CD14-positive monocyte (primary cell): ENCODE results near the gene ACSF3. TPM values are rescaled to one million over a fixed set of nuclear protein-coding genes. Genes with fewer than 3 reads are reported as not detected.

ENCODE experiments used
- DNase-seq, 3 donors: peaks; one replicate each; pipeline ENCODE4 v3.0.0-alpha.2; 2011 to 2022
- H2AFZ ChIP-seq: 2 replicates; pipeline ENCODE4 v1.6.0; 2012; ENCODE audit warnings: mild to moderate bottlenecking, low read depth, low read length, inconsistent platforms; ENCODE audit not compliant: insufficient read depth, poor library complexity, severe bottlenecking
- H3K27ac ChIP-seq, 2 donors: 1 replicate in 1 of 2; 2 replicates in 1 of 2; pipeline ENCODE4 v1.5.1; 2012 to 2013; ENCODE audit warnings: low read length in 2 of 2, control low read depth in 1 of 2, inconsistent platforms in 1 of 2, low read depth in 1 of 2, mild to moderate bottlenecking in 1 of 2
- H3K27me3 ChIP-seq, 2 donors: one replicate each; pipeline versions ENCODE4 v1.6.0 to v1.6.1; 2011 to 2013; ENCODE audit warnings: low read length in 2 of 2; ENCODE audit not compliant: control insufficient read depth in 2 of 2, insufficient read depth in 2 of 2
- H3K36me3 ChIP-seq, 2 donors: replicated peaks in 1 of 2; 1 replicate in 1 of 2; 2 replicates in 1 of 2; pipeline versions ENCODE4 v1.5.1 to v1.6.1; 2012 to 2013; ENCODE audit warnings: low read length in 2 of 2, control low read depth in 1 of 2, inconsistent platforms in 1 of 2, mild to moderate bottlenecking in 1 of 2; ENCODE audit not compliant: insufficient read depth in 2 of 2, control insufficient read depth in 1 of 2
- H3K4me1 ChIP-seq, 2 donors: 1 replicate in 1 of 2; 2 replicates in 1 of 2; pipeline versions ENCODE4 v1.5.1 to v1.6.1; 2012 to 2013; ENCODE audit warnings: low read length in 2 of 2, control low read depth in 1 of 2, inconsistent platforms in 1 of 2, mild to moderate bottlenecking in 1 of 2, moderate library complexity in 1 of 2; ENCODE audit not compliant: insufficient read depth in 2 of 2, control insufficient read depth in 1 of 2
- H3K4me2 ChIP-seq: replicated peaks from 2 replicates; pipeline ENCODE3; 2012; ENCODE audit warnings: low read length, moderate library complexity, mild to moderate bottlenecking; ENCODE audit not compliant: poor library complexity, severe bottlenecking; ENCODE audit errors: extremely low read depth
- H3K4me3 ChIP-seq, 3 experiments: fragments of 200-600 bp in 1 of 3; sonication (generic) in 1 of 3; replicated peaks in 1 of 3; 1 replicate in 2 of 3; 2 replicates in 1 of 3; pipeline ENCODE4 v1.5.1; 2011 to 2013; ENCODE audit warnings: low read length in 3 of 3, mild to moderate bottlenecking in 3 of 3, control low read depth in 2 of 3, low read depth in 2 of 3, inconsistent platforms in 1 of 3, moderate library complexity in 1 of 3
- H3K79me2 ChIP-seq: 2 replicates; pipeline ENCODE4 v1.6.0; 2012; ENCODE audit warnings: mild to moderate bottlenecking, control low read depth, inconsistent platforms, low read length, moderate library complexity; ENCODE audit not compliant: insufficient read depth
- H3K9ac ChIP-seq: 2 replicates; pipeline ENCODE4 v1.6.0; 2017; ENCODE audit warnings: low read length, mild to moderate bottlenecking; ENCODE audit not compliant: insufficient read depth, poor library complexity, severe bottlenecking
- H3K9me3 ChIP-seq, 2 donors: replicated peaks in 1 of 2; 1 replicate in 1 of 2; 2 replicates in 1 of 2; pipeline versions ENCODE4 v1.5.1 to v1.6.1; 2012 to 2013; ENCODE audit warnings: low read length in 2 of 2, control low read depth in 1 of 2; ENCODE audit not compliant: control insufficient read depth in 1 of 2, insufficient read depth in 1 of 2
- H4K20me1 ChIP-seq: 2 replicates; pipeline ENCODE4 v1.6.0; 2012; ENCODE audit warnings: mild to moderate bottlenecking, low read length, control low read depth, moderate library complexity; ENCODE audit not compliant: insufficient read depth
- H3K27ac Mint-ChIP-seq, 7 donors: one replicate each; pipeline ENCODE4 v1.8.0; 2020; ENCODE audit warnings: mild to moderate bottlenecking in 7 of 7, mixed read lengths in 7 of 7, moderate library complexity in 6 of 7, inconsistent platforms in 2 of 7
- H3K27me3 Mint-ChIP-seq, 3 donors: one replicate each; pipeline ENCODE4 v1.8.0; 2021 to 2022; ENCODE audit warnings: low read depth in 3 of 3, mild to moderate bottlenecking in 3 of 3, mixed read lengths in 3 of 3, moderate library complexity in 3 of 3, inconsistent platforms in 1 of 3
- H3K36me3 Mint-ChIP-seq, 2 donors: one replicate each; pipeline ENCODE4 v1.8.0; 2020; ENCODE audit warnings: mixed read lengths in 2 of 2, inconsistent platforms in 1 of 2, mild to moderate bottlenecking in 1 of 2
- H3K4me1 Mint-ChIP-seq: one replicate; pipeline ENCODE4 v1.8.0; 2020; ENCODE audit warnings: mild to moderate bottlenecking, mixed read lengths
- H3K4me3 Mint-ChIP-seq, 2 donors: one replicate each; pipeline ENCODE4 v1.8.0; 2020; ENCODE audit warnings: mild to moderate bottlenecking in 2 of 2, mixed read lengths in 2 of 2, moderate library complexity in 1 of 2
- H3K9me3 Mint-ChIP-seq, 7 donors: one replicate each; pipeline ENCODE4 v1.8.0; 2020 to 2022; ENCODE audit warnings: mixed read lengths in 7 of 7, mild to moderate bottlenecking in 6 of 7, moderate library complexity in 6 of 7, inconsistent platforms in 2 of 7
- WGBS: methylation state at CpG from one replicate; pipeline ENCODE4 v1.1.5; 2013; ENCODE audit warnings: missing lambda C conversion rate; ENCODE audit not compliant: insufficient coverage; 5-methylcytosine and 5-hydroxymethylcytosine counted together
- intact Hi-C, 2 donors: fragments of 100-400 bp; cut with micrococcal nuclease; formaldehyde crosslinking; loops; one replicate each; pipeline versions ENCODE4 v1.15.0 to v1.15.1; 2023
- polyA plus RNA-seq, 3 donors: library from polyadenylated mRNA; depleted of rRNA in 1 of 3; unstranded in 2 of 3; stranded (reverse) in 1 of 3; fragments of 300-500 nt in 2 of 3; fragments of >200 nt in 1 of 3; fragmentation: Illumina TruSeq in 2 of 3; gene quantifications; 1 replicate in 2 of 3; 2 replicates in 1 of 3; pipeline ENCODE4 v1.2.3, GENCODE V29; 2012 to 2021
- TF ChIP-seq, protein P1 (sequence below): fragments of 200-600 bp; IDR thresholded peaks from one replicate; pipeline ENCODE4 v1.8.0; 2022; ENCODE audit warnings: antibody characterized with exemption, mild to moderate bottlenecking

The ACSF3 gene
- polyA plus RNA-seq, 3 donors, result 23.5 to 26.7 (median 26.4) TPM

DNA sequence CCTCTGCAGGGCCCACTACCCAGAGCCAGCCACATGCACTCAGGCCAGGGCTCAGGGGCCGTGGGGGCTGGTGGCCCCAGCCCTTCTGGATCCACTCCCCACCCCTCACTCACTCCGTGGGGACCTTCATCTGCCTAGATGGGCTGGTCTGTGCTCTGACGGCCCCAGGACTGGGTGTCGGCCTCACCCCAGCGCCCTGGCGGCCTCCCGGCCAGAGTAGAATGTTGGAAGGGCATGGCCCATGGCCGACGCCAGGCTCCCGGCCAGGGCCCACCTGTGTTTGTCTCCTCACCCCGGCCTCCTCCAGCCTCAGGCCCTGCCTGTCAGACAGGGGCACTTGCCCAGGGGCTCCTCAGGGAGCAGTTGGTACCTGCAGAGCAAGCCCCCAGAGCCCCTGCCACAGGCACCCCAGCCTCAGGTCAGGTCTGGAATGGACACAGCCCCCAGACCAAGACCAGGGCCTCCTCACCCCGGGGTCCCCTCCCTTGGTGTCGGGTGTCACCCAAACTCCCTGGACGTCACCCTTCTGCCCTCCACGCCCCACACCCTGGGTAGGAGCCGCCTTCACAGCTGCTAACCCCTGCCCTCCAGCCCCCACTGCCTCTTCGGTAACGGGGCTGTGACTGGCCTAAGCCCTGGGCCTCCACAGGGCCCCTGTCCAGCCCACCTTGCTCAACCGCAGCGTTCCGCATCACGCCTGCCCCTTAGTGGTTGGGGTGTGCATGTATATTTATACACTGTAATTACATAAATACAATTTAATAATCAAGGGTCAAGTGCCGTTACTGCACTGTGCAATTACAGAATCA lies 74.9 kb downstream of the ACSF3 start:
- Mint-ChIP-seq H3K27me3 (peaks cover 8 to 57% (median 24%) of the 10 kb centered on the region in 3 donors), H3K27ac (peak overlapping the region in 1 of 7 donors; percentile 30), H3K4me1 (peaks cover 6% of the 10 kb centered on the region), H3K36me3 (no peaks in the 10 kb centered on the region), H3K9me3 (peaks cover 0 to 4% (median 0%) of the 10 kb centered on the region in 7 donors), H3K4me3 (no peak overlapping the region)
- Histone ChIP-seq H3K9ac (no peak overlapping the region), H3K27ac (no peak overlapping the region), H3K9me3 (no peaks in the 10 kb centered on the region), H3K4me1 (peaks cover 18 to 24% of the 10 kb centered on the region in 2 donors), H3K4me2 (no peak overlapping the region), H3K36me3 (no peaks in the 10 kb centered on the region), H3K4me3 (no peak overlapping the region), H4K20me1 (no peaks in the 10 kb centered on the region), H2AFZ (no peak overlapping the region), H3K27me3 (peaks cover 0 to 35% of the 10 kb centered on the region in 2 donors), H3K79me2 (no peaks in the 10 kb centered on the region)
- TF ChIP-seq, protein P1, sequence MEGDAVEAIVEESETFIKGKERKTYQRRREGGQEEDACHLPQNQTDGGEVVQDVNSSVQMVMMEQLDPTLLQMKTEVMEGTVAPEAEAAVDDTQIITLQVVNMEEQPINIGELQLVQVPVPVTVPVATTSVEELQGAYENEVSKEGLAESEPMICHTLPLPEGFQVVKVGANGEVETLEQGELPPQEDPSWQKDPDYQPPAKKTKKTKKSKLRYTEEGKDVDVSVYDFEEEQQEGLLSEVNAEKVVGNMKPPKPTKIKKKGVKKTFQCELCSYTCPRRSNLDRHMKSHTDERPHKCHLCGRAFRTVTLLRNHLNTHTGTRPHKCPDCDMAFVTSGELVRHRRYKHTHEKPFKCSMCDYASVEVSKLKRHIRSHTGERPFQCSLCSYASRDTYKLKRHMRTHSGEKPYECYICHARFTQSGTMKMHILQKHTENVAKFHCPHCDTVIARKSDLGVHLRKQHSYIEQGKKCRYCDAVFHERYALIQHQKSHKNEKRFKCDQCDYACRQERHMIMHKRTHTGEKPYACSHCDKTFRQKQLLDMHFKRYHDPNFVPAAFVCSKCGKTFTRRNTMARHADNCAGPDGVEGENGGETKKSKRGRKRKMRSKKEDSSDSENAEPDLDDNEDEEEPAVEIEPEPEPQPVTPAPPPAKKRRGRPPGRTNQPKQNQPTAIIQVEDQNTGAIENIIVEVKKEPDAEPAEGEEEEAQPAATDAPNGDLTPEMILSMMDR, result no peak
- intact Hi-C loops, result loop anchor here in 1 of 2 donors (5.0 kb wide), 1 partner anchor 311 kb away; the partner anchor contains the start of genes GALNS and TRAPPC2L
- no peak for DNase-seq
- WGBS, result 87% methylated on average over 15 of the region's 23 CpGs

DNA sequence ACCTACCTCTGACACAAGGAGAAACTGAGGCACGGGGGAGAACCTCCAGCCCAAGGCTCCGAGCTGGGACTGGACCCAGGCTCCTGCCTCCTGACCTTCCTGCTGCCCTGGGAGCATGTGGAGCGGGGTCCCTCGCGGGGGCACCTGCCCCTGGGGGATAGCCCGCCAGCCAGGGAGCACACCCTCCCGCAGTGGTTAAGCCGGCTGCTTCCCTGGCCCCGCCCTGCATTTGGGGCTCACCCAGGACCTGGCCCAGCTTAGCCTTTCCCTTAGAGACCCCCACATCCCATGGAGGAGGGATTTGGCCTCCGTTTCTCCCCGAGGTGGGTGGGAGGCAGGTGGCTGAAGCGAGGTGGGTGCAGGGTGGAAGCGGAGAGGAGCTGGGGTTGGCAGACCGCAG lies 76.1 kb downstream of the ACSF3 start:
- no peak overlapping the region for H3K4me3 ChIP-seq
- peaks cover 6% of the 10 kb centered on the region for H3K4me1 Mint-ChIP-seq
- no peak overlapping the region for H2AFZ ChIP-seq
- no peaks in the 10 kb centered on the region for H3K79me2 ChIP-seq
- peaks cover 0 to 4% (median 0%) of the 10 kb centered on the region in 7 donors for H3K9me3 Mint-ChIP-seq
- H3K4me2 ChIP-seq, result no peak overlapping the region
- no peak for DNase-seq
- TF ChIP-seq, protein P1, result no peak
- intact Hi-C loops, result loop anchor here (2.0 to 5.0 kb wide), 3 partner anchors 23 to 312 kb away; partner anchors contain the start of genes GALNS (in 2 of the 2) and TRAPPC2L (in 2 of the 2)
- no peaks in the 10 kb centered on the region for H3K9me3 ChIP-seq
- no peak overlapping the region for H3K9ac ChIP-seq
- H3K27ac ChIP-seq, result no peak overlapping the region
- H3K4me3 Mint-ChIP-seq, result no peak overlapping the region
- H3K27me3 Mint-ChIP-seq, result peaks cover 8 to 64% (median 24%) of the 10 kb centered on the region in 3 donors
- no peaks in the 10 kb centered on the region for H3K36me3 Mint-ChIP-seq
- WGBS, result 68% methylated on average over 5 of the region's 14 CpGs
- peaks cover 18 to 24% of the 10 kb centered on the region in 2 donors for H3K4me1 ChIP-seq
- H4K20me1 ChIP-seq, result no peaks in the 10 kb centered on the region
- H3K27me3 ChIP-seq, result peaks cover 0 to 40% of the 10 kb centered on the region in 2 donors
- H3K36me3 ChIP-seq, result no peaks in the 10 kb centered on the region
- no peak overlapping the region for H3K27ac Mint-ChIP-seq
